Gastrocnemius medialis (tissue), 4 donors: Measurements from ENCODE around the gene CLDN16. TPM values are rescaled to one million over a fixed set of nuclear protein-coding genes. Genes with fewer than 3 reads are reported as not detected.

ENCODE experiments used
- ATAC-seq, 2 donors: fragments of 150-250 bp; one replicate each; pipeline ENCODE4 v1.9.1; 2016
- DNase-seq, 2 donors: peaks; one replicate each; pipeline ENCODE4 v3.0.0-alpha.2; 2019
- H3K27ac ChIP-seq, 4 donors: fragments of 200-600 bp; sonication (generic); 1 replicate in 1 of 4; 2 replicates in 3 of 4; pipeline ENCODE4 v1.5.1; 2016 to 2018; ENCODE audit warnings: mild to moderate bottlenecking in 2 of 4, moderate library complexity in 1 of 4
- H3K27me3 ChIP-seq, 3 donors: fragments of 200-600 bp; sonication (generic) in 2 of 3; 1 replicate in 1 of 3; 2 replicates in 2 of 3; pipeline versions ENCODE4 v1.5.1 to v1.6.0; 2016 to 2019; ENCODE audit warnings: mild to moderate bottlenecking in 1 of 3, moderate library complexity in 1 of 3
- H3K36me3 ChIP-seq, 2 donors: fragments of 200-600 bp; sonication (generic) in 1 of 2; one replicate each; pipeline ENCODE4 v1.5.1; 2017 to 2018
- H3K4me1 ChIP-seq, 2 donors: fragments of 200-600 bp; sonication (generic) in 1 of 2; one replicate each; pipeline ENCODE4 v1.5.1; 2016 to 2017; ENCODE audit warnings: mild to moderate bottlenecking in 2 of 2
- H3K4me3 ChIP-seq, 4 donors: fragments of 200-600 bp; sonication (generic) in 3 of 4; 1 replicate in 1 of 4; 2 replicates in 3 of 4; pipeline ENCODE4 v1.5.1; 2016 to 2019; ENCODE audit warnings: mild to moderate bottlenecking in 2 of 4
- H3K9me3 ChIP-seq, 3 donors: fragments of 200-600 bp; sonication (generic) in 2 of 3; 1 replicate in 1 of 3; 2 replicates in 2 of 3; pipeline ENCODE4 v1.5.1; 2016 to 2019
- POLR2A ChIP-seq, 2 donors: fragments of 450-650 bp; IDR thresholded peaks; one replicate each; pipeline ENCODE4 v1.6.1; 2017; ENCODE audit warnings: antibody characterized with exemption in 2 of 2, mild to moderate bottlenecking in 2 of 2, moderate library complexity in 2 of 2
- in situ Hi-C, 4 donors: fragments of 200-750 bp; cut with MboI; loops; one replicate each; pipeline versions ENCODE4 v1.15.0 to v1.8.0; 2017; ENCODE audit warnings: low sequenced_read_pairs in 4 of 4
- intact Hi-C: fragments of 100-400 bp; cut with DNase I; formaldehyde crosslinking; loops from one replicate; pipeline ENCODE4 v1.15.1; 2023; ENCODE audit warnings: low total_unique reads
- total RNA-seq, 4 donors: library from RNA; depleted of rRNA; stranded (reverse); fragments of >200 nt; gene quantifications; one replicate each; pipeline versions ENCODE4 v1.1.0 to v1.2.3, GENCODE V29; 2016
- TF ChIP-seq, protein P1 (sequence below), 5 experiments: fragments of 450-650 bp in 3 of 5; fragments of 200-600 bp in 2 of 5; sonication (generic) in 2 of 5; IDR thresholded peaks in 4 of 5; conservative IDR thresholded peaks in 1 of 5; 1 replicate in 4 of 5; 2 replicates in 1 of 5; pipeline ENCODE4 v1.5.1; 2016 to 2019; ENCODE audit warnings: antibody characterized with exemption in 5 of 5, mild to moderate bottlenecking in 3 of 5, moderate library complexity in 3 of 5

CLDN16 gene
- total RNA-seq, 4 donors from 2014 or later: not detected

DNA sequence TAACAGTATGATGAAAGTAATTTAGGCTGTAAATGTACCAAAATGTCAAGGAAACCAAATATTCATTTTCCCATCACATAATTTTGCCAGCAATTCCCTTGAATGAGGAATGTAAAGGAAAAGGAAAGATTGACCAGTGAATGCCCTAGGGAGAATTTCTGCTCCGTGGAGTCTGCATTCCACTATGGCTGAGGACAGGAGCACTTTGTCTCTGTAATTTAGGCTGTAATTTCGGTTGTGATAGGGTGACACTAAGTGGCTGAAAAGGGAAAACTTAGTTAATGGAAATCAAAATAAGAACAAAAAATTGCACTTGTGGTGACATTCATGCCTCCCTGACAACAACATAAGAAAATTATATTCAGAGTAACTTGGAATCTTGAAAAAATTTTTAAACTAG, 70.1 kb downstream of the CLDN16 start:
- no peak overlapping the region for H3K27ac ChIP-seq
- no peaks in the 10 kb centered on the region for H3K27me3 ChIP-seq
- ATAC-seq (no peak), DNase-seq (no peak)
- intact Hi-C loops: no loop called here
- no peak overlapping the region for H3K4me3 ChIP-seq
- in situ Hi-C loops: no loop called here
- H3K9me3 ChIP-seq: no peaks in the 10 kb centered on the region
- TF ChIP-seq, protein P1, sequence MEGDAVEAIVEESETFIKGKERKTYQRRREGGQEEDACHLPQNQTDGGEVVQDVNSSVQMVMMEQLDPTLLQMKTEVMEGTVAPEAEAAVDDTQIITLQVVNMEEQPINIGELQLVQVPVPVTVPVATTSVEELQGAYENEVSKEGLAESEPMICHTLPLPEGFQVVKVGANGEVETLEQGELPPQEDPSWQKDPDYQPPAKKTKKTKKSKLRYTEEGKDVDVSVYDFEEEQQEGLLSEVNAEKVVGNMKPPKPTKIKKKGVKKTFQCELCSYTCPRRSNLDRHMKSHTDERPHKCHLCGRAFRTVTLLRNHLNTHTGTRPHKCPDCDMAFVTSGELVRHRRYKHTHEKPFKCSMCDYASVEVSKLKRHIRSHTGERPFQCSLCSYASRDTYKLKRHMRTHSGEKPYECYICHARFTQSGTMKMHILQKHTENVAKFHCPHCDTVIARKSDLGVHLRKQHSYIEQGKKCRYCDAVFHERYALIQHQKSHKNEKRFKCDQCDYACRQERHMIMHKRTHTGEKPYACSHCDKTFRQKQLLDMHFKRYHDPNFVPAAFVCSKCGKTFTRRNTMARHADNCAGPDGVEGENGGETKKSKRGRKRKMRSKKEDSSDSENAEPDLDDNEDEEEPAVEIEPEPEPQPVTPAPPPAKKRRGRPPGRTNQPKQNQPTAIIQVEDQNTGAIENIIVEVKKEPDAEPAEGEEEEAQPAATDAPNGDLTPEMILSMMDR (IDR thresholded peaks at IDR 0.05 in 4 of 5, conservative IDR thresholded peaks at IDR 0.05 in 1 of 5): no peak
- no peak for TF ChIP-seq POLR2A (IDR thresholded peaks at IDR 0.05)
- no peaks in the 10 kb centered on the region for H3K36me3 ChIP-seq
- H3K4me1 ChIP-seq: no peaks in the 10 kb centered on the region

Other genes starting within 250 kb of the CLDN16 start
- under 1 TPM in 3 of 4 donors, not detected in 1; 0.25 to 1.00 (median 0.36) TPM for gene CLDN1, start 65.7 kb upstream of the CLDN16 start, total RNA-seq
- gene TMEM207, start 61.7 kb downstream of the CLDN16 start, total RNA-seq: not detected
- gene IL1RAP, start 125.9 kb downstream of the CLDN16 start, total RNA-seq: 1 to 10 TPM; 1.1 to 3.3 (median 2.6) TPM